Stimulated activated naive CD8-positive, alpha-beta T cell treated with anti-CD3 and anti-CD28 coated beads, Interleukin-15, amount 100 ng/mL, for 72 hours (primary cell): ENCODE results near the gene SPTBN4.
"Not testable (repeated sequence)": the region's sequence is repeated elsewhere in the genome, so short reads cannot be mapped to it uniquely, and the experiment has no call there.

ENCODE experiments used
- ATAC-seq: fragments of 150-1000 bp; cut with Tn5 transposase; 2 replicates; pipeline ENCODE4 v1.10.0; 2021; ENCODE audit warnings: mild to moderate bottlenecking, moderate library complexity
- DNase-seq, 2 donors: peaks; one replicate each; pipeline ENCODE4 v3.0.0; 2021 to 2022
- H3K27ac Mint-ChIP-seq, 2 donors: one replicate each; pipeline ENCODE4 v1.8.0; 2022; ENCODE audit warnings: mild to moderate bottlenecking in 2 of 2, mixed read lengths in 2 of 2, moderate library complexity in 2 of 2
- H3K27me3 Mint-ChIP-seq: one replicate; pipeline ENCODE4 v1.8.0; 2022; ENCODE audit warnings: mixed read lengths
- H3K4me1 Mint-ChIP-seq: one replicate; pipeline ENCODE4 v1.8.0; 2022; ENCODE audit warnings: mild to moderate bottlenecking, mixed read lengths
- H3K4me3 Mint-ChIP-seq, 2 donors: one replicate each; pipeline ENCODE4 v1.8.0; 2022; ENCODE audit warnings: mild to moderate bottlenecking in 2 of 2, mixed read lengths in 2 of 2, moderate library complexity in 1 of 2
- H3K9me3 Mint-ChIP-seq, 2 donors: one replicate each; pipeline ENCODE4 v1.8.0; 2022; ENCODE audit warnings: mixed read lengths in 2 of 2

Gene SPTBN4

GRCh38 chr19:40524655-40525054 lies 57.9 kb downstream of the SPTBN4 start:
- Mint-ChIP-seq H3K27me3 (peaks cover 42% of the 10 kb centered on the region), H3K4me1 (peaks cover 4% of the 10 kb centered on the region), H3K27ac (no peak overlapping the region), H3K4me3 (no peak overlapping the region), H3K9me3 (no peaks in the 10 kb centered on the region)
- DNase-seq (no peak), ATAC-seq (no peak)

DNA sequence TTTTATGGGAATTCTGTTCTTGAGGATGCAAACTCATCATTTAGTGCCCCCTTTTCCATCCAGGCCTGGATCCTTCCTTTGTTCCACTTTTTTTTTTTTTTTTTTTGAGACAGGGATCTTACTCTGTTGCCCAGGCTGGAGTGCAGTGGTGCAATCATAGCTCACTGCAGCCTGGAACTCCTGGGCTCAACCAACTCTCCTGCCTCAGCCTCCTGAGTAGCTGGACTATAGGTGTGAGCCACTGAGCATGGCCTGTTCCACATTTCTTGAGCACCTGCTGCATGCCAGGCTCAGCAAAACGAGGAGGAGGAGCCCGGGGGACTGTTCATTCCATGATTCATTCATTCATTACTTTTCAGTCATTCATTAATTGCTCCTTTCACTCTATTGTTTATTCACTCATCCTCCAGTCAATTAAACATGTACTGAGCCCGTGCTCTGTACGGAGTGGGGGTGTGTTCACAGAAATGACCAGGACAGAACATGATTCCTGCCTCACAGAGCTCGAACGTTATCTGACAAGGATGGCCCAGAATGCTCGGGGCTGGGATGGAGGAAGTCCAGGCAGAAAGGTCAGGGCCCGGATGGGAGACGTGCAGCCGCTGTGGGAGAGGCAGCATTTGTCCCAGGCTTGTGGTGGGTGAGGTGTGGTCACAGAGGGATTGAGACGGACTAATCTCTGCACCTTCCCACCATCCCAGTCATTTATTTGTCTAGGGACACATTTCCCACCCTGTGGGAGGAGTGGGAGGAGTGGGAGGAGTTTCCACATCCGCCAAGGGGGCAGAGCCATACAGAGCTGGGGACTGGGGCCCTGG lies 58.6 kb downstream of the SPTBN4 start:
- Mint-ChIP-seq H3K9me3 (no peaks in the 10 kb centered on the region), H3K4me3 (no peak overlapping the region), H3K27me3 (peaks cover 42% of the 10 kb centered on the region), H3K27ac (no peak overlapping the region), H3K4me1 (peaks cover 9% of the 10 kb centered on the region)
- ATAC-seq: no peak
- no peak for DNase-seq

DNA sequence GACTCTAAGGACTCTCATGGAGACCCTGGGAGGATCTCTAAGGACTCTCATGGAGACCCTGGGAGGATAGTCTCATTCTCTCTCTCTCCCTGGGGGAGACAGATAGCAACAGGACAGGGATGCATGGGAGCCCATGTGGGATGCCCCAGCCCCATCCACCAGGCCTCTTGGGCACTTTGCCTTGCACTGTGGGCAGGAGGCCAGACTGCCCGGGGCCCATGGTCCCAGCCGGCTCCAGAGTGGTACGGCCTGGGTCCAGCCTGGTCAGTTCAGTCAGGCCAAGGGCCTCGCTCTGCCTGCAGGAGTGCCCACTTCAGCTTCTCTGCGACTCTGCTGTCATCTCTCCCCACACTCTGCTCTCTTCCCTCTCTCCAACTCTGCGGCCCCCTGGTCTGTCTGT lies 61.3 kb downstream of the SPTBN4 start:
- H3K27ac Mint-ChIP-seq: no peak overlapping the region
- ATAC-seq (no peak), DNase-seq (no peak)
- H3K4me3 Mint-ChIP-seq: no peak overlapping the region
- peaks cover 42% of the 10 kb centered on the region for H3K27me3 Mint-ChIP-seq
- H3K4me1 Mint-ChIP-seq: peaks cover 9% of the 10 kb centered on the region
- H3K9me3 Mint-ChIP-seq: peaks cover 0 to 7% of the 10 kb centered on the region in 2 donors

GRCh38 chr19:40528533-40529092 lies 61.8 kb downstream of the SPTBN4 start:
- no peak overlapping the region for H3K27ac Mint-ChIP-seq
- peak overlapping the region in 1 of 2 donors; percentile 1 for H3K4me3 Mint-ChIP-seq
- H3K9me3 Mint-ChIP-seq: peaks cover 3 to 7% of the 10 kb centered on the region in 2 donors
- peaks cover 42% of the 10 kb centered on the region for H3K27me3 Mint-ChIP-seq
- no peak for DNase-seq
- peaks cover 9% of the 10 kb centered on the region for H3K4me1 Mint-ChIP-seq
- peak; percentile 6 for ATAC-seq

- peaks cover 9% of the 10 kb centered on the region for H3K4me1 Mint-ChIP-seq
- peak overlapping the region; percentile 64 to 70 for H3K4me3 Mint-ChIP-seq
- H3K27ac Mint-ChIP-seq: no peak overlapping the region
- ATAC-seq: peak; percentile 80
- DNase-seq: peak; percentile 91 to 92
- peaks cover 41% of the 10 kb centered on the region for H3K27me3 Mint-ChIP-seq
- H3K9me3 Mint-ChIP-seq: peaks cover 7 to 10% of the 10 kb centered on the region in 2 donors
These were observed 62.5 kb downstream of the SPTBN4 start for GRCh38 chr19:40529093-40529954.

GRCh38 chr19:40530091-40530901 lies 63.5 kb downstream of the SPTBN4 start:
- ATAC-seq: peak; percentile 23
- Mint-ChIP-seq H3K27me3 (peaks cover 32% of the 10 kb centered on the region), H3K9me3 (peaks cover 7 to 12% of the 10 kb centered on the region in 2 donors), H3K27ac (no peak overlapping the region), H3K4me3 (peak overlapping the region; percentile 64 to 70), H3K4me1 (peaks cover 9% of the 10 kb centered on the region)
- DNase-seq: no peak

- Mint-ChIP-seq H3K27me3 (peaks cover 27% of the 10 kb centered on the region), H3K4me3 (no peak overlapping the region), H3K4me1 (peaks cover 9% of the 10 kb centered on the region), H3K27ac (no peak overlapping the region), H3K9me3 (peaks cover 7 to 12% of the 10 kb centered on the region in 2 donors)
- DNase-seq (no peak), ATAC-seq (no peak)
These were observed 66.7 kb downstream of the SPTBN4 start for GRCh38 chr19:40533508-40533907.

DNA sequence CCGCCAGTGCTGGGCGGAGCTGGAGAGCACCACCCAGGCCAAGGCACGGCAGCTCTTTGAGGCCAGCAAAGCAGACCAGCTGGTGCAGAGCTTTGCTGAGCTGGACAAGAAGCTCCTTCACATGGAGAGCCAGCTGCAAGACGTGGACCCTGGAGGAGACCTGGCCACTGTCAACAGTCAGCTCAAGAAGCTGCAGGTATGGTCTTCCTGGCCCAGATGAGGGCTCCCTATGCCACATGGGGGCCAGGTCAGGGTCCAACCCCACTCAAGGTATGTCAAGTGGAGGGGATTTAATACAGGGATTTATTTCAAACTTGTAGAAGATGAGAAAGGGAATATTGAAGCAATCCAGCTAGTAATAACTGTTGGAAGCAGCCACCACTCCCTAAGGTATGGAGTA lies 67.3 kb downstream of the SPTBN4 start:
- H3K27ac Mint-ChIP-seq: no peak overlapping the region
- H3K9me3 Mint-ChIP-seq: peaks cover 7 to 12% of the 10 kb centered on the region in 2 donors
- H3K4me3 Mint-ChIP-seq: no peak overlapping the region
- H3K27me3 Mint-ChIP-seq: peaks cover 27% of the 10 kb centered on the region
- DNase-seq (no peak), ATAC-seq (no peak)
- H3K4me1 Mint-ChIP-seq: peaks cover 9% of the 10 kb centered on the region

- H3K9me3 Mint-ChIP-seq: peaks cover 0 to 5% of the 10 kb centered on the region in 2 donors
- no peak overlapping the region for H3K4me3 Mint-ChIP-seq
- H3K27ac Mint-ChIP-seq: no peak overlapping the region
- H3K27me3 Mint-ChIP-seq: peaks cover 6% of the 10 kb centered on the region
- ATAC-seq (no peak), DNase-seq (no peak)
- peaks cover 6% of the 10 kb centered on the region for H3K4me1 Mint-ChIP-seq
These were observed 72.3 kb downstream of the SPTBN4 start for GRCh38 chr19:40539070-40539469.

GRCh38 chr19:40542202-40542859 lies 75.5 kb downstream of the SPTBN4 start:
- no peak for ATAC-seq
- Mint-ChIP-seq H3K4me1 (peaks cover 6% of the 10 kb centered on the region), H3K4me3 (no peak overlapping the region), H3K27me3 (peaks cover 9% of the 10 kb centered on the region), H3K9me3 (no peaks in the 10 kb centered on the region), H3K27ac (no peak overlapping the region)
- DNase-seq: no peak

DNA sequence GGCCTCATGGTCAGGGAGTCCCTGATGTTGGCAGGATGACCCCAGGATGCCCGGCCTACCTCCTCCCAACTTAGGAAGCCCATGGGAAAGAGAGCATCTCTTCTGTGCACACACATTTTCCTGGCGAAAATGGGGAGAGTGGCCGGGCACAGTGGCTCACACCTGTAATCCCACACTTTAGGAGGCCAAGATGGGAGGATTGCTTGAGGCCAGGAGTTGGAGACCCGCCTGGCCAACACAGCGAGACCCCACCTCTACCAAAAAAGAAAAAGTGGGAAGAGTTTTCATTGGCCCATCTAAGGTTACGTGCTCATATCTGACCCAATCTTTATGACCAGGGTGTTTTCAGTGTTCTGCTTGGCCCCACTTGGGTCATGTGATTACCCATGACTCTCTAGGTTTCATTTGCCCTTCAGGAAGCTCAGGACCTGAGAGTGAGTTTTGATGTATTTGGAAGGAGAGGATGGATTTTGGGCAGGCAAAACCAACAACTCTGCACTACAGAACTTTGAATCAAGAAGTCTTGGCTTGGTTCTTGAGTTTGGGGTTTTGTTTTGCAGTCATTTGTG lies 76.3 kb downstream of the SPTBN4 start:
- Mint-ChIP-seq H3K4me1 (peaks cover 6% of the 10 kb centered on the region), H3K9me3 (no peaks in the 10 kb centered on the region), H3K27me3 (peaks cover 12% of the 10 kb centered on the region), H3K27ac (no peak overlapping the region), H3K4me3 (no peak overlapping the region)
- ATAC-seq: no peak
- DNase-seq: no peak

- ATAC-seq, H3K9me3 Mint-ChIP-seq, H3K4me3 Mint-ChIP-seq, H3K4me1 Mint-ChIP-seq, H3K27ac Mint-ChIP-seq, DNase-seq: not testable (repeated sequence)
- H3K27me3 Mint-ChIP-seq: peaks cover 31% of the 10 kb centered on the region
These were observed 79.5 kb downstream of the SPTBN4 start for GRCh38 chr19:40546153-40546841.

GRCh38 chr19:40547190-40547589 lies 80.4 kb downstream of the SPTBN4 start:
- H3K9me3 Mint-ChIP-seq, DNase-seq, H3K27ac Mint-ChIP-seq, H3K4me1 Mint-ChIP-seq, ATAC-seq, H3K4me3 Mint-ChIP-seq: not testable (repeated sequence)
- peaks cover 28% of the 10 kb centered on the region for H3K27me3 Mint-ChIP-seq

DNA sequence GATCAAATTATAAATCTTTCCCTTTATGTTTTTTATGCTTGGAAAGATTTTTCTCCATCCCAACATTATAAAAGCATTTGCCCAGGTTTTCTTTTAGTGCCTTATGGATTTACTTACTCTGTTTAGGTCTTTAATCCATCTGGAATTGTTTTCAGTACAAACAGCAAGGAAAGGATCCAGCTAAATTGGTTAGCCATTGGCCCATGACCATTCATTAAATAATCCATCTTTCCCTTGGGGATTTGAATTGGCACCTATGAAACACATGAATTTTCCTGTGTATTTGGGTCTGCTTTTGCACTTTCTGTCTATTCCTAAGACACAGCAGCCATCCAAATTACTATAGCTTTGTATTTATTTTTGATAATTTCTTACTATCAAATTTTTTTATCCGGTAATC lies 81.0 kb downstream of the SPTBN4 start:
- H3K4me3 Mint-ChIP-seq: no peak overlapping the region
- H3K9me3 Mint-ChIP-seq: no peaks in the 10 kb centered on the region
- ATAC-seq (no peak), DNase-seq (no peak)
- peaks cover 7% of the 10 kb centered on the region for H3K4me1 Mint-ChIP-seq
- H3K27me3 Mint-ChIP-seq: peaks cover 32% of the 10 kb centered on the region
- no peak overlapping the region for H3K27ac Mint-ChIP-seq
